Activated T-cell treated with anti-CD3 and anti-CD28 coated beads, Interleukin-2, amount 50 U/mL, for 72 hours (primary cell): Measurements from ENCODE around the gene LARP4B. TPM values are rescaled to one million over a fixed set of nuclear protein-coding genes. Genes with fewer than 3 reads are reported as not detected.

Source experiments
- ATAC-seq, 2 donors: fragments of 150-1000 bp; cut with Tn5 transposase; replicated peaks in 1 of 2; 2 replicates each; pipeline ENCODE4 v1.10.0; 2021; ENCODE audit warnings: moderate library complexity in 2 of 2, mild to moderate bottlenecking in 1 of 2
- DNase-seq, 2 donors: peaks; one replicate each; pipeline ENCODE4 v3.0.0; 2021 to 2022; ENCODE audit warnings: mixed read lengths in 1 of 2
- H3K27ac Mint-ChIP-seq: one replicate; pipeline ENCODE4 v1.8.0; 2022; ENCODE audit warnings: mild to moderate bottlenecking, moderate library complexity, mixed read lengths
- H3K27me3 Mint-ChIP-seq: one replicate; pipeline ENCODE4 v1.8.0; 2022; ENCODE audit warnings: low read depth, mixed read lengths
- H3K36me3 Mint-ChIP-seq, 2 donors: one replicate each; pipeline ENCODE4 v1.8.0; 2022; ENCODE audit warnings: mixed read lengths in 2 of 2, mild to moderate bottlenecking in 1 of 2; ENCODE audit not compliant: insufficient read depth in 2 of 2
- H3K4me1 Mint-ChIP-seq: one replicate; pipeline ENCODE4 v1.8.0; 2022; ENCODE audit warnings: low read depth, mixed read lengths
- H3K4me3 Mint-ChIP-seq, 2 donors: one replicate each; pipeline ENCODE4 v1.8.0; 2022; ENCODE audit warnings: mild to moderate bottlenecking in 2 of 2, mixed read lengths in 2 of 2, moderate library complexity in 2 of 2
- H3K9me3 Mint-ChIP-seq, 2 donors: one replicate each; pipeline ENCODE4 v1.8.0; 2022; ENCODE audit warnings: mixed read lengths in 2 of 2
- total RNA-seq, 2 donors: library from RNA; stranded (reverse); gene quantifications; one replicate each; pipeline ENCODE4 v1.2.3, GENCODE V29; 2022

Gene LARP4B
- total RNA-seq, 2 donors from 2014 or later, result 103 to 109 TPM

GRCh38 chr10:968546-969199 is 37.2 kb upstream of the LARP4B start:
- ATAC-seq, result no peak
- H3K4me3 Mint-ChIP-seq, result no peak overlapping the region
- peaks cover 19% of the 10 kb centered on the region for H3K27me3 Mint-ChIP-seq
- H3K36me3 Mint-ChIP-seq, result no peaks in the 10 kb centered on the region
- H3K4me1 Mint-ChIP-seq, result peaks cover 6% of the 10 kb centered on the region
- DNase-seq, result no peak
- H3K9me3 Mint-ChIP-seq, result peaks cover 1 to 5% of the 10 kb centered on the region in 2 donors
- no peak overlapping the region for H3K27ac Mint-ChIP-seq

- Mint-ChIP-seq H3K4me1 (peaks cover 6% of the 10 kb centered on the region), H3K27me3 (peaks cover 19% of the 10 kb centered on the region), H3K36me3 (no peaks in the 10 kb centered on the region), H3K27ac (no peak overlapping the region), H3K4me3 (no peak overlapping the region), H3K9me3 (peaks cover 1 to 5% of the 10 kb centered on the region in 2 donors)
- DNase-seq, result no peak
- ATAC-seq, result no peak
Observed at GRCh38 chr10:966466-967235, 35.1 kb upstream of the LARP4B start.

GRCh38 chr10:964988-965417 is 33.5 kb upstream of the LARP4B start:
- ATAC-seq, result no peak
- Mint-ChIP-seq H3K27me3 (peaks cover 18% of the 10 kb centered on the region), H3K9me3 (peaks cover 1 to 5% of the 10 kb centered on the region in 2 donors), H3K4me1 (peaks cover 6% of the 10 kb centered on the region), H3K4me3 (no peak overlapping the region), H3K27ac (no peak overlapping the region), H3K36me3 (no peaks in the 10 kb centered on the region)
- no peak for DNase-seq

GRCh38 chr10:964321-964987 is 32.9 kb upstream of the LARP4B start:
- no peak for ATAC-seq
- peaks cover 13% of the 10 kb centered on the region for H3K27me3 Mint-ChIP-seq
- H3K9me3 Mint-ChIP-seq, result peaks cover 1 to 5% of the 10 kb centered on the region in 2 donors

GRCh38 chr10:963655-964054 is 32.1 kb upstream of the LARP4B start:
- Mint-ChIP-seq H3K27ac (no peak overlapping the region), H3K27me3 (peaks cover 5% of the 10 kb centered on the region), H3K4me3 (no peak overlapping the region), H3K9me3 (peaks cover 1 to 5% of the 10 kb centered on the region in 2 donors), H3K4me1 (peaks cover 6% of the 10 kb centered on the region), H3K36me3 (no peaks in the 10 kb centered on the region)
- DNase-seq (no peak), ATAC-seq (no peak)

More at GRCh38 chr10:964321-964987, 32.9 kb upstream of the LARP4B start:
- no peak for DNase-seq
- H3K4me3 Mint-ChIP-seq, result no peak overlapping the region
- H3K36me3 Mint-ChIP-seq, result no peaks in the 10 kb centered on the region
- H3K4me1 Mint-ChIP-seq, result peaks cover 6% of the 10 kb centered on the region
- no peak overlapping the region for H3K27ac Mint-ChIP-seq

GRCh38 chr10:963186-963585 is 31.7 kb upstream of the LARP4B start:
- no peak overlapping the region for H3K4me3 Mint-ChIP-seq
- DNase-seq, result no peak
- H3K36me3 Mint-ChIP-seq, result no peaks in the 10 kb centered on the region
- peaks cover 1 to 5% of the 10 kb centered on the region in 2 donors for H3K9me3 Mint-ChIP-seq
- H3K27ac Mint-ChIP-seq, result no peak overlapping the region
- H3K27me3 Mint-ChIP-seq, result peaks cover under 1% of the 10 kb centered on the region
- peaks cover 6% of the 10 kb centered on the region for H3K4me1 Mint-ChIP-seq
- ATAC-seq, result no peak

GRCh38 chr10:962342-962741 is 30.8 kb upstream of the LARP4B start:
- Mint-ChIP-seq H3K36me3 (no peaks in the 10 kb centered on the region), H3K27me3 (no peaks in the 10 kb centered on the region), H3K4me3 (no peak overlapping the region), H3K9me3 (peaks cover 1 to 5% of the 10 kb centered on the region in 2 donors), H3K27ac (no peak overlapping the region), H3K4me1 (peaks cover 5% of the 10 kb centered on the region)
- no peak for ATAC-seq
- DNase-seq, result no peak

GRCh38 chr10:958856-959255 is 27.4 kb upstream of the LARP4B start:
- H3K27me3 Mint-ChIP-seq, result no peaks in the 10 kb centered on the region
- H3K4me1 Mint-ChIP-seq, result no peaks in the 10 kb centered on the region
- ATAC-seq (no peak), DNase-seq (no peak)
- H3K9me3 Mint-ChIP-seq, result no peaks in the 10 kb centered on the region
- H3K4me3 Mint-ChIP-seq, result no peak overlapping the region
- no peaks in the 10 kb centered on the region for H3K36me3 Mint-ChIP-seq
- H3K27ac Mint-ChIP-seq, result no peak overlapping the region

GRCh38 chr10:958106-958505 is 26.6 kb upstream of the LARP4B start:
- no peak overlapping the region for H3K4me3 Mint-ChIP-seq
- H3K27ac Mint-ChIP-seq, result no peak overlapping the region
- H3K4me1 Mint-ChIP-seq, result no peaks in the 10 kb centered on the region
- H3K9me3 Mint-ChIP-seq, result no peaks in the 10 kb centered on the region
- DNase-seq (no peak), ATAC-seq (no peak)
- no peaks in the 10 kb centered on the region for H3K36me3 Mint-ChIP-seq
- H3K27me3 Mint-ChIP-seq, result no peaks in the 10 kb centered on the region

- Mint-ChIP-seq H3K36me3 (no peaks in the 10 kb centered on the region), H3K4me3 (no peak overlapping the region), H3K4me1 (no peaks in the 10 kb centered on the region), H3K27me3 (peaks cover 4% of the 10 kb centered on the region), H3K9me3 (no peaks in the 10 kb centered on the region), H3K27ac (no peak overlapping the region)
- ATAC-seq (no peak), DNase-seq (no peak)
Observed at GRCh38 chr10:955820-956217, 24.3 kb upstream of the LARP4B start.

GRCh38 chr10:955127-955819 is 23.8 kb upstream of the LARP4B start:
- DNase-seq (no peak), ATAC-seq (no peak)
- Mint-ChIP-seq H3K36me3 (no peaks in the 10 kb centered on the region), H3K4me3 (no peak overlapping the region), H3K9me3 (no peaks in the 10 kb centered on the region), H3K27me3 (peaks cover 6% of the 10 kb centered on the region), H3K27ac (no peak overlapping the region), H3K4me1 (no peaks in the 10 kb centered on the region)

GRCh38 chr10:954396-954795 is 22.9 kb upstream of the LARP4B start:
- ATAC-seq (no peak), DNase-seq (no peak)
- Mint-ChIP-seq H3K36me3 (no peaks in the 10 kb centered on the region), H3K9me3 (no peaks in the 10 kb centered on the region), H3K4me1 (no peaks in the 10 kb centered on the region), H3K27ac (no peak overlapping the region), H3K27me3 (peaks cover 6% of the 10 kb centered on the region), H3K4me3 (no peak overlapping the region)

GRCh38 chr10:953836-954235 is 22.3 kb upstream of the LARP4B start:
- Mint-ChIP-seq H3K9me3 (no peaks in the 10 kb centered on the region), H3K27me3 (peaks cover 6% of the 10 kb centered on the region), H3K4me1 (no peaks in the 10 kb centered on the region), H3K27ac (no peak overlapping the region), H3K4me3 (no peak overlapping the region), H3K36me3 (no peaks in the 10 kb centered on the region)
- no peak for ATAC-seq
- no peak for DNase-seq
